ENCODE data around the gene GMPPA. TPM values are rescaled to one million over a fixed set of nuclear protein-coding genes. Genes with fewer than 3 reads are reported as not detected.

Gene GMPPA
- total and polyA plus RNA-seq, 9 of the 15 experiments (the other 6 are each of a cell fraction or from before 2014, with no cell fraction given): 7.0 to 101 (median 66.7) TPM

- TF ChIP-seq, protein P1, sequence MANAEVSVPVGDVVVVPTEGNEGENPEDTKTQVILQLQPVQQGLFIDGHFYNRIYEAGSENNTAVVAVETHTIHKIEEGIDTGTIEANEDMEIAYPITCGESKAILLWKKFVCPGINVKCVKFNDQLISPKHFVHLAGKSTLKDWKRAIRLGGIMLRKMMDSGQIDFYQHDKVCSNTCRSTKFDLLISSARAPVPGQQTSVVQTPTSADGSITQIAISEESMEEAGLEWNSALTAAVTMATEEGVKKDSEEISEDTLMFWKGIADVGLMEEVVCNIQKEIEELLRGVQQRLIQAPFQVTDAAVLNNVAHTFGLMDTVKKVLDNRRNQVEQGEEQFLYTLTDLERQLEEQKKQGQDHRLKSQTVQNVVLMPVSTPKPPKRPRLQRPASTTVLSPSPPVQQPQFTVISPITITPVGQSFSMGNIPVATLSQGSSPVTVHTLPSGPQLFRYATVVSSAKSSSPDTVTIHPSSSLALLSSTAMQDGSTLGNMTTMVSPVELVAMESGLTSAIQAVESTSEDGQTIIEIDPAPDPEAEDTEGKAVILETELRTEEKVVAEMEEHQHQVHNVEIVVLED (CRISPR knock-in tag; IDR thresholded peaks at IDR 0.05): no peak
- TF ChIP-seq SRSF9 (IDR thresholded peaks at IDR 0.05; ENCODE audit: borderline replicate concordance, low read depth, low read length) (no peak), CREB1 (IDR thresholded peaks at IDR 0.05) (no peak), CREB1 (CRISPR knock-in tag; IDR thresholded peaks at IDR 0.05) (no peak), GATA2 (CRISPR knock-in tag; IDR thresholded peaks at IDR 0.05) (no peak), ARID1B (IDR thresholded peaks at IDR 0.05) (no peak), NFIX (CRISPR knock-in tag; IDR thresholded peaks at IDR 0.05; ENCODE audit: low read depth) (no peak), NRF1 (conservative IDR thresholded peaks at IDR 0.05 in 1 of 2, IDR thresholded peaks at IDR 0.05 in 1 of 2) (no peak), KLF6 (CRISPR knock-in tag; IDR thresholded peaks at IDR 0.05; ENCODE audit: borderline replicate concordance) (no peak), THAP12 (CRISPR knock-in tag; IDR thresholded peaks at IDR 0.05) (no peak), ZNF24 (IDR thresholded peaks at IDR 0.05) (no peak), PHTF2 (CRISPR knock-in tag; IDR thresholded peaks at IDR 0.05) (no peak), PBX2 (CRISPR knock-in tag; IDR thresholded peaks at IDR 0.05; ENCODE audit: low read depth) (no peak), PBX2 (tag; conservative IDR thresholded peaks at IDR 0.05; ENCODE audit: low read depth) (no peak), NCOA1 (IDR thresholded peaks at IDR 0.05; ENCODE audit: low read depth) (no peak), DACH1 (IDR thresholded peaks at IDR 0.05; ENCODE audit: partially characterized antibody) (no peak), BCL6 (CRISPR knock-in tag; IDR thresholded peaks at IDR 0.05) (no peak), XRCC3 (IDR thresholded peaks at IDR 0.05) (no peak), ZNF239 (CRISPR knock-in tag; IDR thresholded peaks at IDR 0.05) (no peak), ZNF655 (CRISPR knock-in tag; IDR thresholded peaks at IDR 0.05) (no peak), ZNF134 (CRISPR knock-in tag; conservative IDR thresholded peaks at IDR 0.05) (no peak), MEF2A (IDR thresholded peaks at IDR 0.05; ENCODE audit: control insufficient read depth, low read depth, low read length) (no peak), LEF1 (IDR thresholded peaks at IDR 0.05) (no peak)
These were observed 39.0 kb upstream of the GMPPA start (continued) for GRCh38 chr2:219459460-219460311.

Data from K562 (cell line).